Naive thymus-derived CD8-positive, alpha-beta T cell (primary cell): ENCODE results near the gene ZNF12. TPM values are rescaled to one million over a fixed set of nuclear protein-coding genes. Genes with fewer than 3 reads are reported as not detected.
A peak's percentile ranks its signal among the peaks of the same experiment; 100 is the strongest.

ENCODE experiments used
- ATAC-seq, 2 donors: fragments of 150-1000 bp; cut with Tn5 transposase in 1 of 2; sonication (Bioruptor Pico), chemical (Tn5 transposase) in 1 of 2; 1 replicate in 1 of 2; 2 replicates in 1 of 2; pipeline ENCODE4 v1.10.0; 2021; ENCODE audit warnings: mild to moderate bottlenecking in 2 of 2, moderate library complexity in 2 of 2
- POLR2A ChIA-PET: fragments of 350-600 bp; sonication (Branson Sonifier 250); formaldehyde crosslinking; loops from one replicate; lab custom pipeline; 2021; ENCODE audit warnings: antibody characterized with exemption; lab: Charles Lee
- DNase-seq, 10 donors: peaks; one replicate each; pipeline versions ENCODE4 v3.0.0 to v3.0.0-alpha.2; 2020 to 2022
- H3K27ac Mint-ChIP-seq, 10 donors: one replicate each; pipeline ENCODE4 v1.8.0; 2020 to 2022; ENCODE audit warnings: mild to moderate bottlenecking in 10 of 10, mixed read lengths in 10 of 10, moderate library complexity in 4 of 10, inconsistent platforms in 1 of 10
- H3K27me3 Mint-ChIP-seq, 5 donors: one replicate each; pipeline ENCODE4 v1.8.0; 2021 to 2022; ENCODE audit warnings: mixed read lengths in 5 of 5
- H3K36me3 Mint-ChIP-seq, 3 donors: one replicate each; pipeline ENCODE4 v1.8.0; 2020 to 2022; ENCODE audit warnings: mixed read lengths in 3 of 3, mild to moderate bottlenecking in 2 of 3, inconsistent platforms in 1 of 3
- H3K4me1 Mint-ChIP-seq, 4 donors: one replicate each; pipeline ENCODE4 v1.8.0; 2021 to 2022; ENCODE audit warnings: mixed read lengths in 4 of 4
- H3K4me3 Mint-ChIP-seq, 10 donors: one replicate each; pipeline ENCODE4 v1.8.0; 2020 to 2022; ENCODE audit warnings: mild to moderate bottlenecking in 10 of 10, mixed read lengths in 10 of 10, moderate library complexity in 6 of 10, inconsistent platforms in 1 of 10
- H3K9me3 Mint-ChIP-seq, 9 donors: one replicate each; pipeline ENCODE4 v1.8.0; 2020 to 2022; ENCODE audit warnings: mixed read lengths in 9 of 9, mild to moderate bottlenecking in 3 of 9, inconsistent platforms in 1 of 9, moderate library complexity in 1 of 9
- polyA plus RNA-seq, 3 donors: library from polyadenylated mRNA; unstranded; fragments of 300-500 nt; fragmentation: Illumina TruSeq; gene quantifications; one replicate each; pipeline ENCODE4 v1.2.3, GENCODE V29; 2021
- total RNA-seq, 8 experiments: library from RNA in 2 of 8; stranded (reverse) in 2 of 8; gene quantifications; one replicate each; pipeline ENCODE4 v1.2.3 and lab custom pipeline; 2021 to 2026

Gene ZNF12
- total and polyA plus RNA-seq, 5 experiments from 2014 or later, result 19.9 to 49.7 (median 23.0) TPM

- ATAC-seq (no peak), DNase-seq (no peak)
- POLR2A ChIA-PET, result no interaction called here
- peaks cover 0 to 67% (median 10%) of the 10 kb centered on the region in 3 donors for H3K36me3 Mint-ChIP-seq
- no peaks in the 10 kb centered on the region for H3K9me3 Mint-ChIP-seq
- no peaks in the 10 kb centered on the region for H3K27me3 Mint-ChIP-seq
- peaks cover 17 to 34% (median 27%) of the 10 kb centered on the region in 4 donors for H3K4me1 Mint-ChIP-seq
- no peak overlapping the region for H3K4me3 Mint-ChIP-seq
- peak overlapping the region in 4 of 10 donors; percentile 22 to 53 (median 35) for H3K27ac Mint-ChIP-seq
These were observed 63.7 kb downstream of the ZNF12 start for GRCh38 chr7:6642861-6643640.

GRCh38 chr7:6642239-6642839 is 64.4 kb downstream of the ZNF12 start:
- POLR2A ChIA-PET, result no interaction called here
- Mint-ChIP-seq H3K9me3 (no peaks in the 10 kb centered on the region), H3K4me1 (peaks cover 20 to 35% (median 31%) of the 10 kb centered on the region in 4 donors), H3K36me3 (peaks cover 0 to 64% (median 10%) of the 10 kb centered on the region in 3 donors), H3K27ac (peak overlapping the region in 3 of 10 donors; percentile 27 to 84 (median 43)), H3K27me3 (no peaks in the 10 kb centered on the region), H3K4me3 (no peak overlapping the region)
- ATAC-seq, result no peak
- no peak for DNase-seq

DNA sequence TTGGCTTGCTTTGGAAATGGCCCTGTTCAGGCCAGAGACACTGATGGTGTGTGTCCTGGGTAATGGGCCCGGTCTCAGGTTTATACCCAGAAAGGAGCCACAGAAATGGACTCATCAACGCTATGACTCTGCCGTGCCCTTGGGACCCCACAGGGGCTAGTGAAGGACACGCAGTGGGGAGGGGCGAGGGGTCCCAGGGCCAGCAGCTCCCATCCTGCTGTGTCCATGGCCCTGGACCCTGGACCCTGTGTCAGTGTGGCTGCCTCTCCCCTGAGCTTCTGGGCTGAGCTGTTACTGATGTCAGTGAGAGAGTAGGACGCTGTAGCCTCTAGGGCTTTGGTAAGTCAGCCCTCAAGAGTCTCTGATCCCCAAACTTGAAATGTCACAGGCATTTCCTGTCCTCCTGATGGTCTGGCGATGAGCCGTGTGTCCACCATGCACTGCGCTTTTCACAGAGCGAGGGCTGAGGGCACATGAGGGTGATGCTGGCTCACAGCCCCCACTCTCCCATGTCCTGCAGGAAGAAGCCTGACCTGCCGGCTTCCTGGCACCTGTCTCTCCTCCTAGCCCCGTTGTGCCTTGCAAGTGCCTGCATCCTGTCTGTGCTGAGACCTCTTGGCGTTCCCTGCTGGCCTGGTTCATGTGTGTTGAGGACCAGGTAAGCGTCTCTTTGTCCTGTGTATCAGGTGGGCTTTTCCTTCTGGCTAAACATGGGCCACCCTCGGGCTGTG is 65.3 kb downstream of the ZNF12 start:
- Mint-ChIP-seq H3K4me1 (peaks cover 18 to 36% (median 31%) of the 10 kb centered on the region in 4 donors), H3K4me3 (no peak overlapping the region), H3K27me3 (no peaks in the 10 kb centered on the region), H3K27ac (peak overlapping the region in 7 of 10 donors; percentile 13 to 85 (median 57)), H3K9me3 (no peaks in the 10 kb centered on the region), H3K36me3 (peaks cover 0 to 59% (median 3%) of the 10 kb centered on the region in 3 donors)
- DNase-seq (no peak), ATAC-seq (no peak)
- POLR2A ChIA-PET, result interaction anchor here (0.6 to 1.2 kb wide), 2 partner anchors 33 to 51 kb away, joined by 3 to 4 read pairs; partner anchors contain the start of gene INTS15

DNA sequence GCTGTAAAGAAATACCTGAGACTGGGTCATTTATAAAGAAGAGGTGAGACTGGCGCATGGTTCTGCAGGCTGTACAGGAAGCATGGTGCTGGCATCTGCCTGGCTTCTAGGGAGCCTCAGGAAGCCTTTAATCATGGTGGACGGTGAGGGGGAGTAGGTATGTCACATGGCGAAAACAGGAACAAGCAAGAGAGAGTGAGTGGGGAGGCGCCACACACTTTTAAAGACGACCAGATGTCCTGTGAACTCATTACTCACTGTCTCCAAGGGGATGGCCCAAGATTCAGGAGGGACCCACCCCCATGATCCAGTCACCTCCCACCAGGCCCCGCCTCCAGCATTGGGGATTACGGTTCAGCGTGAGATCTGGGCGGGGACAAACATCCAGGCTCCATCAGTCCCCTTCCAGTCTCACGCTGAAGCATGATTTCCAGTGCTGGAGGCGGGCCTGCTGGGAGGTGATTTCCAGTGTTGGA is 66.5 kb downstream of the ZNF12 start:
- no peaks in the 10 kb centered on the region for H3K9me3 Mint-ChIP-seq
- POLR2A ChIA-PET, result interaction anchor here (1.2 kb wide), 1 partner anchor 50 kb away, joined by 3 read pairs; the partner anchor contains the start of gene INTS15
- peak overlapping the region in 7 of 10 donors; percentile 7 to 54 (median 28) for H3K4me3 Mint-ChIP-seq
- ATAC-seq, result no peak
- peak overlapping the region in 9 of 10 donors; percentile 8 to 95 (median 64) for H3K27ac Mint-ChIP-seq
- H3K4me1 Mint-ChIP-seq, result peaks cover 18 to 41% (median 34%) of the 10 kb centered on the region in 4 donors
- DNase-seq, result no peak
- peaks cover 0 to 50% (median 2%) of the 10 kb centered on the region in 3 donors for H3K36me3 Mint-ChIP-seq
- H3K27me3 Mint-ChIP-seq, result no peaks in the 10 kb centered on the region

DNA sequence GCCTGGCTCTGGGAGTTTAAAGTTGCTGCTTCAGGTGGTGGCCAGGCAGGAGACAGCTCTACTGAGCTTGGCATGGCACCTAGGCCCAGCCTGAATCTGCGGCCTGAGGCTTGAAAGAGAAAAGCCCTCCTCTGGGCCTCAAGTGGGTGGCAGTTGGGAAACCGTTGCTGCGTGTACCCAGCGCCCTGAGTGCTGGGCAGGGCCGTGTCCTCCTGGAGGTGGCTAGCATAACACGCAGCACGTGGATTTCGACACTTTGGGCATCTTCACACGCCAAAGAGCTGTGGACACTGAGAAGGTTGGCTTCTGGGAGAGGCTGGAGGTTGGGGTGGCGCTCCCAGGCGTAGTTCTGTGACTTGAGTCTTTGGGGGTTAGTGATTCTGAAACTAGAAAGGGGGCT is 67.1 kb downstream of the ZNF12 start:
- peaks cover 0 to 43% (median 2%) of the 10 kb centered on the region in 3 donors for H3K36me3 Mint-ChIP-seq

DNA sequence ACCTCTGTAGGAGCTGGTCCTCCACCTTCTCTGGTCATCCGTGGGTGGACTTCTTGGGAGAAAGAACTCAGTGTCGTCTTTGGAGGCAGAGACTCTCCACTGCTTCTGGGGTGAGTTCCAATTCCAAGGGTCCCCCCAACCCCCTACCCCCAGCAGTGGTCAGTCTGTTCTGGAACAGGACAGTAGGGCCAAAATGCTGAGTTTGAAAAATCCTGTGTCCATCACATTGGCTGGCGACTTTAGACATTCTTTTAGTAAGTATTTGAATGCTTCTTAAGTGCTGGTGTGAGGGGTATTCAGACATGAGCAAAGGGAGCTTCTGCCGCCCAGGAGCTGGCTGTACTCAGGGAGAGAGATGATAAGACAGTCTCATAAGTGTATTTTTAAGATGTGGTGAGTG is 67.7 kb downstream of the ZNF12 start:
- H3K4me3 Mint-ChIP-seq, result peak overlapping the region; percentile 55 to 92 (median 86)
- no peak for DNase-seq
- peaks cover 0 to 37% (median 2%) of the 10 kb centered on the region in 3 donors for H3K36me3 Mint-ChIP-seq
- H3K4me1 Mint-ChIP-seq, result peaks cover 18 to 41% (median 37%) of the 10 kb centered on the region in 4 donors
- H3K27ac Mint-ChIP-seq, result peak overlapping the region; percentile 80 to 96 (median 91)
- POLR2A ChIA-PET, result interaction anchor here (0.8 to 1.0 kb wide), 2 partner anchors 10 to 16 kb away, joined by 3 to 4 read pairs; no protein-coding TSS in a partner anchor
- no peaks in the 10 kb centered on the region for H3K9me3 Mint-ChIP-seq
- ATAC-seq, result no peak
- H3K27me3 Mint-ChIP-seq, result no peaks in the 10 kb centered on the region

More for the DNA sequence above, 67.1 kb downstream of the ZNF12 start:
- H3K4me3 Mint-ChIP-seq, result peak overlapping the region in 7 of 10 donors; percentile 19 to 92 (median 86)
- DNase-seq (no peak), ATAC-seq (no peak)
- H3K4me1 Mint-ChIP-seq, result peaks cover 18 to 41% (median 35%) of the 10 kb centered on the region in 4 donors
- H3K27me3 Mint-ChIP-seq, result no peaks in the 10 kb centered on the region
- no peaks in the 10 kb centered on the region for H3K9me3 Mint-ChIP-seq
- peak overlapping the region in 9 of 10 donors; percentile 48 to 95 (median 86) for H3K27ac Mint-ChIP-seq
- POLR2A ChIA-PET, result interaction anchor here (0.8 kb wide), 1 partner anchor 17 kb away, joined by 3 read pairs; no protein-coding TSS in a partner anchor

Other genes with a start within 250 kb of the ZNF12 start
- 10 to 100 TPM; 33.1 to 35.3 TPM for gene KDELR2, start 222.8 kb downstream of the ZNF12 start, total RNA-seq
- gene KDELR2, start 222.8 kb downstream of the ZNF12 start, polyA plus RNA-seq, result 10 to 100 TPM; 39.2 to 51.1 (median 42.0) TPM
- 1 to 10 TPM; 2.6 TPM for gene GRID2IP, start 155.5 kb downstream of the ZNF12 start, total RNA-seq
- gene GRID2IP, start 155.5 kb downstream of the ZNF12 start, polyA plus RNA-seq, result under 1 TPM in 2 of 3 donors, not detected in 1; 0.05 to 0.09 TPM
- gene ZDHHC4, start 129.5 kb downstream of the ZNF12 start, total RNA-seq, result 10 to 100 TPM; 39.7 to 48.3 TPM
- 10 to 100 TPM; 77.2 to 81.0 (median 78.9) TPM for gene ZDHHC4, start 129.5 kb downstream of the ZNF12 start, polyA plus RNA-seq
- gene INTS15, start 116.9 kb downstream of the ZNF12 start, total RNA-seq, result 10 to 100 TPM; 57.4 to 61.8 TPM
- gene INTS15, start 116.9 kb downstream of the ZNF12 start, polyA plus RNA-seq, result 10 to 100 TPM; 29.4 to 43.3 (median 30.2) TPM
- gene ZNF853, start 91.3 kb downstream of the ZNF12 start, total RNA-seq, result 1 to 10 TPM; 9.4 to 9.5 TPM
- gene ZNF853, start 91.3 kb downstream of the ZNF12 start, polyA plus RNA-seq, result 1 to 10 TPM; 3.1 to 8.2 (median 3.8) TPM
- gene ZNF316, start 69.6 kb downstream of the ZNF12 start, total RNA-seq, result 10 to 100 TPM; 65.5 to 77.9 TPM
- 1 to 10 TPM in 2 of 3 donors, under 1 TPM in 1; 0.96 to 5.7 (median 1.8) TPM for gene ZNF316, start 69.6 kb downstream of the ZNF12 start, polyA plus RNA-seq
- 1 to 10 TPM in 1 of 2 experiments, under 1 TPM in 1; 0.68 to 1.5 TPM for gene RSPH10B2, start 47.2 kb upstream of the ZNF12 start, total RNA-seq
- gene RSPH10B2, start 47.2 kb upstream of the ZNF12 start, polyA plus RNA-seq, result not detected
- 100 to 1,000 TPM in 1 of 2 experiments, 10 to 100 TPM in 1; 75.3 to 100 TPM for gene CCZ1B, start 119.3 kb upstream of the ZNF12 start, total RNA-seq
- 10 to 100 TPM; 16.0 to 29.2 (median 22.4) TPM for gene CCZ1B, start 119.3 kb upstream of the ZNF12 start, polyA plus RNA-seq